GM12801 (cell line): ENCODE measurements around the gene P2RY8.

Experiments used
- CTCF ChIP-seq: IDR thresholded peaks from one replicate; pipeline ENCODE4 v1.5.1; 2011; ENCODE audit warnings: control low read depth; ENCODE audit not compliant: insufficient read length; ENCODE audit errors: extremely low read depth

Gene P2RY8

GRCh38 chrX:1483843-1484637, 52.9 kb downstream of the P2RY8 start:
- TF ChIP-seq CTCF: no peak

GRCh38 chrX:1481636-1482529, 55.1 kb downstream of the P2RY8 start:
- no peak for TF ChIP-seq CTCF

- TF ChIP-seq CTCF: no peak
Measured at GRCh38 chrX:1480082-1480785, 56.8 kb downstream of the P2RY8 start.

GRCh38 chrX:1477801-1478458, 59.1 kb downstream of the P2RY8 start:
- no peak for TF ChIP-seq CTCF

GRCh38 chrX:1477229-1477628, 59.8 kb downstream of the P2RY8 start:
- TF ChIP-seq CTCF: no peak

GRCh38 chrX:1476682-1477081, 60.3 kb downstream of the P2RY8 start:
- TF ChIP-seq CTCF: no peak
